ENCODE measurements around the gene RGS14.
"Not testable (repeated sequence)": the region's sequence is repeated elsewhere in the genome, so short reads cannot be mapped to it uniquely, and the experiment has no call there.

RGS14 gene

DNA sequence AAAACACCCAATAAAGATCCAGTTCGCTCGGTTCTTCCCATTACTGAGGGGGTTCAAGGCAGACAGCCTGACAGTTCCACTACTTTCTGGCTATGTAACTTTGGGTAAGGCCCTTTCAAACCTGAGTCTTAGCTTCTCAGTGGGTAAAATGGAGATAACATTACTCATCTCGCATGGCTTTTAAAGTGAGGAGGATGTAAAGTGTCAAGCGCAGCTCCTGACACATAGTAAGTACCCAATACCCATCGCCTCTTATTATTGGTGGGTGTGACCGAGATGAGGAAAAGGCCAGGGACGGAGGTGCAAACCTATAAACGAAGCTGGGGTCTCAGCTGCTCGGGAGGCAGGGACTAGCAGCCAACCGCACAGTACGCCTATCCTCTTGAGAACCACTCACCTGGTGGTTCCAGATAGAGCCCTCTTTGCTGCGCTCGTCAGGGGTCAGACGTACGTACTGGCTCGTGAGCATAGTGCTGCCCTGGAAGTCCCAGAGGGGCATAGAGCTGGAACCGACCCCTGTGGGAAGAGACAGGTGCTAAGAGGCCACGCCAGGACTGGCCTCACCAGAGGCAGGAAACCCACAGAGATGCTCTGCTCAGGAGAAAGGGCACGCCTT, 6.8 kb upstream of the RGS14 start:
- DNase-seq: no peak

DNA sequence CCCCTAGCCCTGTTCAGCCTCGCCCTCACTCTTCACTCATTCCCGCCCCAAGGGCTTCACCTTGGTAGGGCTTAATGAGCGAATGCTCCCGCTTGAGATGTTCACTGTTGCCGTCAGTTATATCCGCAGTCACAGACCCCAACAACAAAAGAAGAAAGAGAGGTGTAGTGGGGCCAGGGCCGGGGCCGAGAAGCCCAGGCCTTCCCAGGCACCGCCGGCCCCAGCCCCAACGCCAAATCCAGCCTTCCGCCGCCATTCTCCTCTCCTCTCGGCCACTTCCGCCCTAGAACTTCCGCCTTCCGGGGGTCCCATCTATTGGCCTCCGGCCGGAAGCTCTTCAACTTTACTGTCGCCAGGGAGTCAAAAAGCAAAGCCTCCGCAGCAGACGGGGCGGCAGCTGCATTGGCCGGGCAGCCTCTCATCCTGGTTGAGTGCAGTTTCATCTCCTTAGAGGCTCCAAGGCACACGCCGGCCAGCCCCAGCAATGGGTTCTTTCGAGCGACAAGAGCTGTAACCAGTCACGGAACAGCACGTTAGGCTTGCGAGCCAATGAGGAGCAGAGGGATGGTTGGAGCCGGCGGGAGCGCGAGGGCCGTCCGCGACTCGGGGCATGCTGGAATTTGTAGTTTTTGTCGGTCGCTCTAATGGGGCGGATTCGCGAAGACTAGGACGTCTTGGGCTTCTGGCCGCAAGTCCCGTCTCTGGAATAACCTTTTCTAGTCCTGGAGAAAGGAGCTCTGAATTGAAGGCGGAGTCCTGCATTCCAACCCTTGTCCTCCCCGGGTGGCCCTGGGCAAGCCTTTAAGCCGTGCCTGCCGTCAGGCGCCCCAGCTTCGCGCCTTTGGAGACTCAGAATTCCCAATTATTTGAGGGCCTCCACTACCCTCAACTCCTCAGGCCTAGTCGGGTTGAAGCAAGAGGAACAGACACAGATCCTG, 6.1 kb upstream of the RGS14 start, which contains the start of gene LMAN2:
TSS of gene LMAN2 (minus strand) at position 277 of the 938 bp plus-strand sequence. CDS start at position 256, 21 bp downstream.
- peak; percentile 92 for DNase-seq

- no peak for DNase-seq
Measured at GRCh38 chr5:177353093-177353492, 4.6 kb upstream of the RGS14 start.

DNA sequence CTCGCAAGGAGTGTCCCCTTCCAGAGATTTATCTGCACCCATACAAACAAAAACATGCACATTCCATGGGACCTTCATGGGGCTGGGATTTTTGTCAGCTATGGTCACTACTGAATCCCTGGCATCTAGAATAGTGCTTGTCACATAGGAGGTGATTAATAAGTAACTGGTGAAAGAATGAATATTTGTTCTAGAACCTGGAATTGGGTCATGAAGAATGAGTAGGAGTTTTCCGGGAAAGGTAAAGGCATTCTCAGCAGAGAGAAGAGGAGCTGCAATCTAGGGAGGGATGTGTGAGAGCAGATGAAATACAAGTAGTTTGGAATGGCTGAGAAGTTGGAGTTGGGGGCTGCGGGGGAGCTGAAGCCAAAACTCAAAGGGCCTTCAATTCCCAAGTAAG, 3.5 kb upstream of the RGS14 start:
- DNase-seq: no peak

GRCh38 chr5:177354711-177355110, 3.0 kb upstream of the RGS14 start:
- DNase-seq: no peak

- no peak for DNase-seq
Measured at GRCh38 chr5:177355162-177355867, 2.4 kb upstream of the RGS14 start.

DNA sequence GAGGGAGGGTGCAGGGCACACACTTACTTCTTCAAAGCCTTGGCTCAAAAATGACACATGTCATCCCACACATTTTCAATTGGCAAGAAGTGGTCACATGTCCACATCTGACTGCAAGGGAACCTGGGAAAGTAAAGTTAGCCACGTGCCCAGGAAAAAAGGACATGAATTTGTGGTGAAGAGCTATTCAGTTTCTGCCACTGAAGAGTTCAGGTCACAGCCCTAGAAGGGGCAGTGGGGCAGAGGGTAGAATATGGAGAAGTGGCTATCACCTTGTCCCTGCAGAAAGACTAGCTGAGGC, 1.9 kb upstream of the RGS14 start:
- DNase-seq: no peak

DNA sequence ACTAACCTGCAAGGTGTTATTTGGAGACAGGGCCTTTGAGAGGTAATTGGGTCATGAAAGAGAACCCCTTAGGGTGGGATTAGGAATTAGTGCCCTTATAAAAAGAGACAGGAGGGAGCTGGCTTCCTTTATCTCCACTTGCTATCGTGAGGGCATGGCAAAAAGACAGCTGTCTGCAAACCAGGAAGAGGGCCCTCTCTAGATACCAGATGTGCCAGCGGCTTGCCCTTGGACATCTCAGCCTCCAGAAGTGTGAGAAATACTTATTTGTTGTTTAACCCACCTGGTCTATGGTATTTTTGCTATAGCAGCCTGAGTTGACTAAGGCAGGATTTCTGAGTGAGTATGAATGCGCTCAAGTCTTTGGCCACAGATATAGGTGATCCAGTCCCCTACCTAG, 978 bp upstream of the RGS14 start:
- DNase-seq: no peak

GRCh38 chr5:177357146-177357458, 622 bp upstream of the RGS14 start:
- DNase-seq: no peak

DNA sequence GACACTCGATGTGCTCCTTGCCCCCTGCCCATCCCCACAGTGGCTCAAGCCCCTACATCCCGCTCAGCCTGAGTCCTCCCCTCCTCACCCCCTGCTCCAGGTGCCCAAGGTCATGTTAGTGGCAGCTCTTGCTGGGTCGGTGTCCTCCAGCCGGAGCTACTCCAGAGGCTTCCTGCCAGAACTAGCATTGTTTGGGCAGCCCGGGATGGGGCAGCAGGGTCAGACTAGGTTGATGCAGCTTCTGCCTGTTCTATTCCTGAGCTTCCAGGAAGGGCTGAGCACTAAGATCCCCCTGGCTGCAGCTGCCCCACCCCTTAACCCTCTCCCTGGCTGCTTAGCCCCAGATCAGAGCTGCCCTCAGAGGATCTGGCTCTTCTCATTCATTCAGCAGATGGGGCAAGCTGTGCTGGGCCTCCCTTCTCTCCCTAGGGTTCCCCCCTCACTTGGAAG, 671 bp downstream of the RGS14 start:
- DNase-seq: no peak

DNA sequence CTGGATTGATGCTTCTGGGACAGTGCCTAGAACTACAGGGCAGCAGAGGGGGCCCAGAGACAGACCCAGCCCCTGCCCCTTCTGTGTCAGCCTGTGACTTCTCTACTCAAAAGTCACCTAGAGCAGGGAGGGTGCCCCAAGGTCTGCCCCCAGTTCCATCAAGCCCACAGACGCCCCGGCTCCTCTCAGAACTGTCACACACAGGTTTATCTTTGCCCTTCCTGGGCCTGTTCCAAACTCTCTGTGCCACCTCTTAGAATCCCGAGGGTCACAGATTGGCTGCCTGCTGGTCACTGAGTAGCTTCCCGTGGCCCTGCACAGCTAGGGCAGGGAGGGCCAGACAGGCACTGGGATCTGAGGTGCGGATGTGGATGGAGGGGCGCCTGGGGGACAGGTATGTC, 1.7 kb downstream of the RGS14 start:
- DNase-seq: no peak

GRCh38 chr5:177359860-177360259, 2.1 kb downstream of the RGS14 start:
- no peak for DNase-seq

- not testable (repeated sequence) for DNase-seq
Measured at GRCh38 chr5:177360740-177361139, 3.0 kb downstream of the RGS14 start.

DNA sequence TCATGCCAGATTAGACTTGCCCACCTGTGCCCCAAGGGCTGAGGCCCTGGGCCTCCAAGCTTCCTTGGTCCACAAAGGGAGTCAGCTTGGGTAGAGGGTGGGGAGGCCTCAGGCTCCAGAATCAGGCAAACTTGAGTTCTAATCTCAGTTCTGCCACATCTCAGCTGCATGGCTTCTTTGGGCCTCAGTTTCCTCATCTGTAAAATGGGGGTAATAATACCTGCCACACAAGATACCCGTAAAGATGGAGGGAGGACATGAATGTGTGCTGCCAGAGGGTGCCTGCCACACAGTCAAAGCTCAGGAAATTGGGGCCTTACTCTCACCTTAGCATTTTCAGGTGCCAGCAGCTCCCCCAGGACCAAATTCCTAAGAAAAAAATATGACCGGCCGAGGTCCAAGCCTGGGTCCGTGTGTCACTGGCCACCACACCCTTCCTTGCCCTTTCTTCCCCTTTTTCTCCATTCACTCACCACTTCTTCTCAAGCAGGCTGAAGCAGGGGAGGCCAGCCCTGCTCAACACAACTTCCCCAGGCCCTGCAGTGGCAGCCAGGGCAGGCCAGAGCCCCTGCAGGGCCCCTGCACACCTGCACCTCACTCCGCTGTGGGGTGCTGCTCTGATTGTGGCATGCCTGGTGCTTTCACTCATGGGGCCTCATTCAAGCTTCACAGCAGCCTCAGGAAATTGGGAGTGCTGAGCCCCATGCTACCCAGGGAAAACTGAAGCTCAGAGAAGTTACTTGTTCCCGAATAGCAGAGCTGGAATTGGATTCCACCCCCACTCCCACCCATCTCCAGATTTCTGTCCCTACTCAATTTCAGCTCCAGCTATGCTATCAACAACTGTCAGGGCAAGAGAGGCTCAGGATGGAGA, 3.9 kb downstream of the RGS14 start:
- no peak for DNase-seq

- DNase-seq: no peak
Measured at GRCh38 chr5:177362292-177362609, 4.5 kb downstream of the RGS14 start.

- peak; percentile 65 for DNase-seq
Measured at GRCh38 chr5:177362610-177363507, 5.1 kb downstream of the RGS14 start.

DNA sequence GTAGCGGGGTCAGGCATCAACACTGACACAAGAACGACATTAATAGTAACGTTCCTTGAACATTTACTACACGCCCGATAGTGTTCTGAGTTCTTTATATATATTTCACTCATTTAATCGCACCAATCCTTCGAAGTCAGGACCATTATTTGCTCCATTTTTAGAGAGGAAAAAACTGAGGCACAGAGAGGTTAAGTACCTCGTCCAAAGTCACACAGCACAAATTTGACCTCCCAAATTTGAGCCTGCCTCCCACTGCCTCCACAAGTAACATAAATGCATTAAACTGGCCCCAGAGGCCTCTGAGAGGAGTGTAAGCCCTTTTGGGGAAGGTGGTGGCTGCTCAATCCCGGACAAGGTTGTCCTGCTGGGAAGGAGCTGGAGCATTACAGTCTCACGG, 5.8 kb downstream of the RGS14 start:
- no peak for DNase-seq

DNA sequence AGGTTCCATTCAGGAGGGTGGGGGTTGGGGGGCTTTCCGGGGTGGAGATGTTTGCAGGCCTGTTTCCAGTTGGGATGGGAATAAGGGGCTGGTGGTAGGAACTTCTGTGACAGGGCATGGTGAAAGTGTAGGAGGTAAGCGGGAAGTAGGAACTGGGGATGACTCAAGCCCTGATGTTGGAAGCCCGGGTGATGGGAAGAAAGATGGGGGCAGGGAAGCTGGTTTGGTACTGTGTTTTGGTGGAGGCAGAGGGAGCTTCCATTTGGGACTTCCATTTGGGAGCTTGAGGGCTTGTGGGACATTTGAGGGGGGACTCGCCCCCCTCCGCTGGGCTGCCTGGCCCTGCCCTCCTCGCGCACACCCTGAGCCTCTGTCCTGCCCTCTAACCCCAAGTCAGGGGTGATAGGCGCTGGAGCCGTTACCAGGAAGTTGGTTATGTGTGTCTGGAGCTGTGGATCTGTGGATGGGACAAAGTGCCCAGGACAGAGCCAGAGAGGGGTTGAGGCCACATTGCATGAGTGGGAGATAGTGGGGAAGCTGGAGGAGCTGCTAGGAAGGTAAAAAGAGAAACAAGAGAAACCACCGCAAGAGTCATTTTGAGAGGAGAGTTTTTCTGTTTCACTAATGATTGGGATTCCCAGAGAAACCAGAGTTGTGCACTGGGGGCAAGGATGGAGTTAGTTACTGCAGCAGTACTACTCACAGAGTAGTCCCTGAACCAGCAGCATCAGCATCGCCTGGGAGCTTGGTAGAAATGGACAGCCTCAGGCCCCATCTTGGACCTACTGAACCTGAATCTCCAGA, 6.6 kb downstream of the RGS14 start:
- peak; percentile 41 for DNase-seq

DNA sequence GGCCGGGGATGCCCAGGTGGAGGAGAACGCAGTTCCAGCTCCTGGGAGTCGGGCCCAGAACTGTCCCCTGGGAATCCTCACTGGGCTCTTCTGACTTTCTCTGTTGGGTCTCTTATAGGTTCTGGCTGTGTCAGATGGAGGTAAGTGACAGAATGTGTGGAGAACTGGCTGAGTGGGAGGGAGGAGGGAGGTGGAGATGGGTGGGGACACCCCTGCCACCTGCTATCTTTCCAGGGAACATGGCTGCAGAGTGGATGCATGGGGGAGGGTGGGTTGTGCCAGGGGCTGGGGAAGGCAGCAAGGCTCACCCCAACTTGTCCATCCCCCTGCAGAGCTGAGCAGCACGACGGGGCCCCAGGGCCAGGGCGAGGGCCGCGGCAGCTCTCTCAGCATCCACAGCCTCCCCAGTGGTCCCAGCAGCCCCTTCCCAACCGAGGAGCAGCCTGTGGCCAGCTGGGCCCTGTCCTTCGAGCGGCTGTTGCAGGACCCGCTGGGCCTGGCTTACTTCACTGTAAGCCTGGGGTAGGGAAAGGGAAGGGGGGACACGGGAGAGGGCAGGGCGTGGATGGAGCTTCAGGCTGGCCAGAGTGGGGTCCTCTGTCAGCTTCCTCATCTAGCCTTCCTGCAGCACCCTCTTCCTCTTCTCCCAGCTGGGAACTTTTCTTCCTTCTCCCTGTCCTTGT, 8.3 kb downstream of the RGS14 start:
- no peak for DNase-seq

DNA sequence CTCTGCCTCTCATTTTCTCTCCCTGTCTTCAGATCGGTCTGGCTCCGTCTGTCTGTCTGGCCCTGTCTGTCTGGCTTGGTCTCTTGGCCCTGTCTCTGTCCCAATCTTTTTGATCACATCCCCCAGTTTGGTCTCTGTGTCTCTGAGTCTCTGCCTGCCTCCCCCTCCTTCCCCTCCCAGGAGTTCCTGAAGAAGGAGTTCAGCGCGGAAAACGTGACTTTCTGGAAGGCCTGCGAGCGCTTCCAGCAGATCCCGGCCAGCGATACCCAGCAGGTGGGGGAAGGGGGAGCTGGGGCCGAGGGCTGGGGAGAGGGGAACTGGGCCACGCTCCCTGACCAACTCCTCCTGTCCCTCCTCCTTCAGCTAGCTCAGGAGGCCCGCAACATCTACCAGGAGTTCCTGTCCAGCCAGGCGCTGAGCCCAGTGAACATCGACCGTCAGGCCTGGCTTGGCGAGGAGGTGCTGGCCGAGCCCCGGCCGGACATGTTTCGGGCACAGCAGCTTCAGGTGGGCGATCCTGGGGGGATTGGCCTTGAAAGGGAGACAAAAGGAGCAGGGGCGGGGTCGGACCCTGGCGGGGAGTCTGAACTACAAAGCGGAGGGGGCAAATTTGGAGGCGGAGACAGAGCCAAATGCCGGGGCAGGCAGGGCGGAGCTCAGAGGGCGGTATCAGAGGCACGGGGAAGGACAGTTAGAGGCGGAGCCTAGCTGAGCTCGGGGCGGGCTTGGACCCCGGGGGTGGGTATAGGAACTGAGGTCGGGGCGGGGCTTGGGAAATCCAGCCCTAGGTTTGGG, 9.0 kb downstream of the RGS14 start:
- no peak for DNase-seq
